HL-60 (cell line): Measurements from ENCODE around the gene CKLF.

Experiments used
- DNase-seq, 2 experiments: peaks; one replicate each; pipeline ENCODE4 v3.0.0-alpha.2; 2010 to 2020; ENCODE audit warnings: low read depth in 1 of 2, low spot score in 1 of 2
- H3K27ac ChIP-seq: fragments of 250-450 bp; sonication (Bioruptor Pico); replicated peaks from 2 replicates; pipeline ENCODE4 v1.5.1; 2020; ENCODE audit warnings: mild to moderate bottlenecking, moderate library complexity
- H3K27me3 ChIP-seq: fragments of 250-450 bp; sonication (Bioruptor Pico); 2 replicates; pipeline ENCODE4 v1.5.1; 2021; ENCODE audit warnings: mild to moderate bottlenecking, moderate library complexity; ENCODE audit not compliant: insufficient read depth, poor library complexity, severe bottlenecking
- H3K4me3 ChIP-seq: replicated peaks from 2 replicates; pipeline ENCODE4 v1.5.1; 2011; ENCODE audit warnings: mild to moderate bottlenecking, control low read depth, low read length; ENCODE audit not compliant: insufficient read depth
- GABPA ChIP-seq: IDR thresholded peaks from 2 replicates; pipeline ENCODE4 v1.6.1; 2012; ENCODE audit warnings: low read depth
- POLR2AphosphoS5 ChIP-seq: IDR thresholded peaks from 2 replicates; pipeline ENCODE4 v1.6.1; 2012; ENCODE audit warnings: low read depth
- SPI1 ChIP-seq: IDR thresholded peaks from 2 replicates; pipeline ENCODE4 v1.6.1; 2012; ENCODE audit warnings: low read depth, mild to moderate bottlenecking, borderline replicate concordance
- TF ChIP-seq, protein P1 (sequence below): IDR thresholded peaks from one replicate; pipeline ENCODE4 v1.5.1; 2011; ENCODE audit warnings: low read length, control low read depth, inconsistent platforms; ENCODE audit not compliant: insufficient read depth
- TF ChIP-seq, protein P2 (sequence below): IDR thresholded peaks from 2 replicates; pipeline ENCODE4 v1.6.1; 2012; ENCODE audit warnings: low read depth; ENCODE audit not compliant: insufficient replicate concordance

Gene CKLF

DNA sequence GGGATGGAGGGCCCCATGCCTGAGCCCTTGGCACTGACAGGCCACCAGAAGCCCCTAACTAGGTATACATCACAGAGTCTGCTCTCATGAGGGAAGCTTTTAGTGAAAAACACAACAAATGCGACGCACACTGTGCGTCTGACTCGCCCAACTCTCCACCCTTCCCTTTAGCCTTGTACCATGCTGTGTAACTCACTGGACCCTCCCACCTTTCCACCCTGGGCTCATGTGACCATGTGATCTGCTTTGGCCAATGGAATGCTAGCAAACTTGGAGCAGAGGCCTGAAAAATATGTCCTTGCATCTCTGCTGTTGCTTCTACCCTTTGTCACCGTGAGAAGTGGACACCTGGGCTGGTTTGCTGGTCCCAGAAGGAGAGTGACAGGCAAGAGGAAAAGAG lies 24.1 kb upstream of the CKLF start:
- TF ChIP-seq, protein P1, sequence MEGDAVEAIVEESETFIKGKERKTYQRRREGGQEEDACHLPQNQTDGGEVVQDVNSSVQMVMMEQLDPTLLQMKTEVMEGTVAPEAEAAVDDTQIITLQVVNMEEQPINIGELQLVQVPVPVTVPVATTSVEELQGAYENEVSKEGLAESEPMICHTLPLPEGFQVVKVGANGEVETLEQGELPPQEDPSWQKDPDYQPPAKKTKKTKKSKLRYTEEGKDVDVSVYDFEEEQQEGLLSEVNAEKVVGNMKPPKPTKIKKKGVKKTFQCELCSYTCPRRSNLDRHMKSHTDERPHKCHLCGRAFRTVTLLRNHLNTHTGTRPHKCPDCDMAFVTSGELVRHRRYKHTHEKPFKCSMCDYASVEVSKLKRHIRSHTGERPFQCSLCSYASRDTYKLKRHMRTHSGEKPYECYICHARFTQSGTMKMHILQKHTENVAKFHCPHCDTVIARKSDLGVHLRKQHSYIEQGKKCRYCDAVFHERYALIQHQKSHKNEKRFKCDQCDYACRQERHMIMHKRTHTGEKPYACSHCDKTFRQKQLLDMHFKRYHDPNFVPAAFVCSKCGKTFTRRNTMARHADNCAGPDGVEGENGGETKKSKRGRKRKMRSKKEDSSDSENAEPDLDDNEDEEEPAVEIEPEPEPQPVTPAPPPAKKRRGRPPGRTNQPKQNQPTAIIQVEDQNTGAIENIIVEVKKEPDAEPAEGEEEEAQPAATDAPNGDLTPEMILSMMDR, result no peak
- TF ChIP-seq, protein P2, sequence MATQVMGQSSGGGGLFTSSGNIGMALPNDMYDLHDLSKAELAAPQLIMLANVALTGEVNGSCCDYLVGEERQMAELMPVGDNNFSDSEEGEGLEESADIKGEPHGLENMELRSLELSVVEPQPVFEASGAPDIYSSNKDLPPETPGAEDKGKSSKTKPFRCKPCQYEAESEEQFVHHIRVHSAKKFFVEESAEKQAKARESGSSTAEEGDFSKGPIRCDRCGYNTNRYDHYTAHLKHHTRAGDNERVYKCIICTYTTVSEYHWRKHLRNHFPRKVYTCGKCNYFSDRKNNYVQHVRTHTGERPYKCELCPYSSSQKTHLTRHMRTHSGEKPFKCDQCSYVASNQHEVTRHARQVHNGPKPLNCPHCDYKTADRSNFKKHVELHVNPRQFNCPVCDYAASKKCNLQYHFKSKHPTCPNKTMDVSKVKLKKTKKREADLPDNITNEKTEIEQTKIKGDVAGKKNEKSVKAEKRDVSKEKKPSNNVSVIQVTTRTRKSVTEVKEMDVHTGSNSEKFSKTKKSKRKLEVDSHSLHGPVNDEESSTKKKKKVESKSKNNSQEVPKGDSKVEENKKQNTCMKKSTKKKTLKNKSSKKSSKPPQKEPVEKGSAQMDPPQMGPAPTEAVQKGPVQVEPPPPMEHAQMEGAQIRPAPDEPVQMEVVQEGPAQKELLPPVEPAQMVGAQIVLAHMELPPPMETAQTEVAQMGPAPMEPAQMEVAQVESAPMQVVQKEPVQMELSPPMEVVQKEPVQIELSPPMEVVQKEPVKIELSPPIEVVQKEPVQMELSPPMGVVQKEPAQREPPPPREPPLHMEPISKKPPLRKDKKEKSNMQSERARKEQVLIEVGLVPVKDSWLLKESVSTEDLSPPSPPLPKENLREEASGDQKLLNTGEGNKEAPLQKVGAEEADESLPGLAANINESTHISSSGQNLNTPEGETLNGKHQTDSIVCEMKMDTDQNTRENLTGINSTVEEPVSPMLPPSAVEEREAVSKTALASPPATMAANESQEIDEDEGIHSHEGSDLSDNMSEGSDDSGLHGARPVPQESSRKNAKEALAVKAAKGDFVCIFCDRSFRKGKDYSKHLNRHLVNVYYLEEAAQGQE, result no peak
- TF ChIP-seq GABPA (no peak), SPI1 (no peak), POLR2AphosphoS5 (no peak)
- Histone ChIP-seq H3K4me3 (no peak overlapping the region), H3K27ac (no peak overlapping the region), H3K27me3 (no peaks in the 10 kb centered on the region)
- DNase-seq, result no peak

DNA sequence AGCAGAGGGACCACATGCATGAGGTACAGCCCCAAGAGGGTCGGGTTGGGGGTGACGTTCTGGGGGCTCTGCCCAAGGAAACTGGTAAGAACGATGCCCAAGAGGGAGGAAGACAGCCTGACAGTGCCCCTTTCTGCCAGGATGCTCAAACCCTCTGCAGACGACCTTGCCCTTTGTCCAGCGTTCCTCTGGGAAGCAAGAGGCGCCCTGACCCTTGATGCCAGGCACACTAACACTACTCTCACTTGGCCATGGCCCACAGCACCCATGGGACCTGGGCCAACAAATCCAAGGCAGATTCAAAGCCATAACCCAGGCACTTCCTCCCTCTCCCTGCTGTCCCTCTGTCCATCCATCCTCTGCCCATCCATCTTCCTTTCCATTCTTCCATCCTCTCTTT lies 22.9 kb upstream of the CKLF start:
- TF ChIP-seq POLR2AphosphoS5 (no peak), SPI1 (no peak), GABPA (no peak)
- TF ChIP-seq, protein P2, result no peak
- TF ChIP-seq, protein P1, result no peak
- no peak for DNase-seq
- H3K27me3 ChIP-seq, result no peaks in the 10 kb centered on the region
- H3K27ac ChIP-seq, result no peak overlapping the region
- H3K4me3 ChIP-seq, result no peak overlapping the region

DNA sequence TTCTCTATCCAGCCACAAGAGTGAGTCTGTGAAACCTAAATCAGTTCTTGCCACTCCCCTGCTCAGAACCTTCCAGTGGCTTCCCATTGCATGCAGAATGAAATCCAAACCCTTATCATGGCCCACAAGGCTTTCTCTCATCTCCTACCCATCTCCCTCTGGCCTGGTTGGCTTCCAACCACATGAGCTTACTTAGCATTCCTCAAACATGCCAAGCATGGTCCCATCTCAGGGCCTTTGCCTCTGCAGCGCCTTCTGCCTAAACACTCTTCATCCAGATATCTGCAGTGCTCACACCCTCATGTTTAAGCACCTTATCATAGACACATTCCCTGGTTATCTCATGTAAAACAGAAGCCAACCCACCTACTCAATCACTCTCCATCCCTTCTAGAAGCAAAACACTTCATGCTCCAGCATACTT lies 18.0 kb upstream of the CKLF start:
- Histone ChIP-seq H3K4me3 (no peak overlapping the region), H3K27me3 (no peaks in the 10 kb centered on the region), H3K27ac (no peak overlapping the region)
- TF ChIP-seq, protein P1, result no peak
- no peak for DNase-seq

DNA sequence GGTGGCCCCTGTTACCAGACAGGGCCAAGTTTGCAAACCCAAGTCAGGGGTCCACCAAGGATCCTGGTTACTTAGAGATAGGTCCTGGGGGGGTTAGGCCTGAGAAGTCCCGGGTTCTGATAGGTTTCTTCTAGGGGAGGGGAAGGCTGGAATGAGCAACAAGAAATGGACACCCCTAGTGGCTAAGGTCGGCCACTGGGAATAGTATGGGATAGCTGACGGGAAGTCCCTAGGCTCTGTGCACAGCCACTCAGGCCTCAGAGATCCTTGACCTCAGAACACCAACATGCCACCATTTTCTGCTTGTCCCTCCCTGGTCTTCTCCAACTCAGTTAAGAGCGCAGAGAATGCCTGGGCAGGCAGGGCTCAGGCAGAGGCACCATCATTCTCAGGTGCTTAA lies 15.9 kb upstream of the CKLF start:
- no peak overlapping the region for H3K4me3 ChIP-seq
- no peak for DNase-seq
- TF ChIP-seq, protein P2, result no peak
- TF ChIP-seq, protein P1, result no peak
- TF ChIP-seq GABPA, result no peak
- no peak for TF ChIP-seq SPI1
- TF ChIP-seq POLR2AphosphoS5, result no peak
- no peak overlapping the region for H3K27ac ChIP-seq
- no peaks in the 10 kb centered on the region for H3K27me3 ChIP-seq
